Measurements from ENCODE around the gene RHOV.
A peak's percentile ranks its signal among the peaks of the same experiment; 100 is the strongest.

The RHOV gene

GRCh38 chr15:40846841-40847222 lies 27.2 kb downstream of the RHOV start:
- no peak for DNase-seq (ENCODE audit: low read depth in 3 of 3, low spot score in 1 of 3)

GRCh38 chr15:40845511-40846284 lies 28.3 kb downstream of the RHOV start:
- DNase-seq (ENCODE audit: low read depth in 3 of 3, low spot score in 1 of 3) = no peak

GRCh38 chr15:40845036-40845435 lies 29.0 kb downstream of the RHOV start:
- DNase-seq (ENCODE audit: low read depth in 3 of 3, low spot score in 1 of 3) = no peak

- peak in 1 of 3 donors; percentile 20 for DNase-seq (ENCODE audit: low read depth in 3 of 3, low spot score in 1 of 3)
Observed at GRCh38 chr15:40844696-40845030, 29.4 kb downstream of the RHOV start.

GRCh38 chr15:40843885-40844695 lies 29.9 kb downstream of the RHOV start, which contains the start of gene SPINT1:
Gene SPINT1 (plus strand): TSS chr15:40844048. CDS start chr15:40844555, 507 bp downstream.
- DNase-seq (ENCODE audit: low read depth in 3 of 3, low spot score in 1 of 3) = peak in 2 of 3 donors; percentile 31 to 65

GRCh38 chr15:40843261-40843884 lies 30.7 kb downstream of the RHOV start:
- DNase-seq (ENCODE audit: low read depth in 3 of 3, low spot score in 1 of 3) = no peak

GRCh38 chr15:40841741-40842140 lies 32.3 kb downstream of the RHOV start:
- DNase-seq (ENCODE audit: low read depth in 3 of 3, low spot score in 1 of 3) = no peak

GRCh38 chr15:40838756-40839155 lies 35.3 kb downstream of the RHOV start:
- DNase-seq (ENCODE audit: low read depth in 3 of 3, low spot score in 1 of 3) = no peak

- no peak for DNase-seq (ENCODE audit: low read depth in 3 of 3, low spot score in 1 of 3)
Observed at GRCh38 chr15:40836020-40836419, 38.0 kb downstream of the RHOV start.

- no peak for DNase-seq (ENCODE audit: low read depth in 3 of 3, low spot score in 1 of 3)
Observed at GRCh38 chr15:40832903-40833302, 41.1 kb downstream of the RHOV start.

GRCh38 chr15:40831861-40832260 lies 42.2 kb downstream of the RHOV start:
- no peak for DNase-seq (ENCODE audit: low read depth in 3 of 3, low spot score in 1 of 3)

- no peak for DNase-seq (ENCODE audit: low read depth in 3 of 3, low spot score in 1 of 3)
Observed at GRCh38 chr15:40830884-40831283, 43.1 kb downstream of the RHOV start.

GRCh38 chr15:40829115-40829514 lies 44.9 kb downstream of the RHOV start:
- DNase-seq (ENCODE audit: low read depth in 3 of 3, low spot score in 1 of 3) = no peak

- DNase-seq (ENCODE audit: low read depth in 3 of 3, low spot score in 1 of 3) = no peak
Observed at GRCh38 chr15:40828447-40829036, 45.5 kb downstream of the RHOV start, which contains the start of gene PPP1R14D. Gene PPP1R14D (minus strand): TSS chr15:40828708. CDS start chr15:40828641, 67 bp downstream.

- DNase-seq (ENCODE audit: low read depth in 3 of 3, low spot score in 1 of 3) = no peak
Observed at GRCh38 chr15:40826423-40827075, 47.5 kb downstream of the RHOV start.

GRCh38 chr15:40825661-40826422 lies 48.2 kb downstream of the RHOV start:
- DNase-seq (ENCODE audit: low read depth in 3 of 3, low spot score in 1 of 3) = no peak

GRCh38 chr15:40823572-40824343 lies 50.3 kb downstream of the RHOV start:
- DNase-seq (ENCODE audit: low read depth in 3 of 3, low spot score in 1 of 3) = no peak
